Hypothalamus (tissue), 51 donors: Measurements from ENCODE around the gene ATXN1.

Experiments
- DNase-seq, 51 donors: peaks; one replicate each; lab custom pipeline; 2025; lab: John Stamatoyannopoulos, UW

The ATXN1 gene

GRCh38 chr6:16493802-16494201, 267.5 kb downstream of the ATXN1 start:
- no peak for DNase-seq

- no peak for DNase-seq
Measured at GRCh38 chr6:16493112-16493511, 268.1 kb downstream of the ATXN1 start.

GRCh38 chr6:16491666-16492313, 269.5 kb downstream of the ATXN1 start:
- DNase-seq: no peak

GRCh38 chr6:16490616-16491015, 270.6 kb downstream of the ATXN1 start:
- no peak for DNase-seq

- DNase-seq: no peak
Measured at GRCh38 chr6:16488813-16489212, 272.4 kb downstream of the ATXN1 start.

GRCh38 chr6:16487996-16488674, 273.1 kb downstream of the ATXN1 start:
- DNase-seq: no peak

GRCh38 chr6:16486661-16487060, 274.6 kb downstream of the ATXN1 start:
- no peak for DNase-seq

- DNase-seq: no peak
Measured at GRCh38 chr6:16483315-16483875, 277.9 kb downstream of the ATXN1 start.

GRCh38 chr6:16482702-16483314, 278.5 kb downstream of the ATXN1 start:
- DNase-seq: no peak

- no peak for DNase-seq
Measured at GRCh38 chr6:16481697-16482399, 279.4 kb downstream of the ATXN1 start.

GRCh38 chr6:16480763-16481560, 280.3 kb downstream of the ATXN1 start:
- no peak for DNase-seq

- DNase-seq: peak in 9 of 51 donors; percentile 2 to 47 (median 8)
Measured at GRCh38 chr6:16477367-16478149, 283.7 kb downstream of the ATXN1 start.

- no peak for DNase-seq
Measured at GRCh38 chr6:16476861-16477260, 284.4 kb downstream of the ATXN1 start.

GRCh38 chr6:16475494-16475781, 285.8 kb downstream of the ATXN1 start:
- no peak for DNase-seq

GRCh38 chr6:16474772-16475493, 286.3 kb downstream of the ATXN1 start:
- DNase-seq: no peak

GRCh38 chr6:16473908-16474771, 287.1 kb downstream of the ATXN1 start:
- DNase-seq: no peak

- no peak for DNase-seq
Measured at GRCh38 chr6:16473184-16473907, 287.9 kb downstream of the ATXN1 start.
